GM23338 (cell line): ENCODE data around the gene MAP3K5.

Experiments
- CTCF ChIP-seq, 2 experiments: fragments of 200-600 bp in 1 of 2; sonication (generic) in 1 of 2; conservative IDR thresholded peaks; 2 replicates each; pipeline versions ENCODE4 v1.5.1 to v1.6.1; 2016 to 2017; ENCODE audit warnings: antibody characterized with exemption in 2 of 2, low read depth in 2 of 2, mild to moderate bottlenecking in 2 of 2, moderate library complexity in 1 of 2
- TF ChIP-seq, protein P1 (sequence below): IDR thresholded peaks from 2 replicates; pipeline ENCODE4 v1.6.1; 2016; ENCODE audit warnings: antibody characterized with exemption

GRCh38 chr6:136525586-136526195 is 266.6 kb downstream of the MAP3K5 start:
- peak in 1 of 2 experiments; percentile 42; a peak in 2 of 4 replicates for TF ChIP-seq CTCF (conservative IDR thresholded peaks at IDR 0.05; ENCODE audit: low read depth in 2 of 2)
- TF ChIP-seq, protein P1, sequence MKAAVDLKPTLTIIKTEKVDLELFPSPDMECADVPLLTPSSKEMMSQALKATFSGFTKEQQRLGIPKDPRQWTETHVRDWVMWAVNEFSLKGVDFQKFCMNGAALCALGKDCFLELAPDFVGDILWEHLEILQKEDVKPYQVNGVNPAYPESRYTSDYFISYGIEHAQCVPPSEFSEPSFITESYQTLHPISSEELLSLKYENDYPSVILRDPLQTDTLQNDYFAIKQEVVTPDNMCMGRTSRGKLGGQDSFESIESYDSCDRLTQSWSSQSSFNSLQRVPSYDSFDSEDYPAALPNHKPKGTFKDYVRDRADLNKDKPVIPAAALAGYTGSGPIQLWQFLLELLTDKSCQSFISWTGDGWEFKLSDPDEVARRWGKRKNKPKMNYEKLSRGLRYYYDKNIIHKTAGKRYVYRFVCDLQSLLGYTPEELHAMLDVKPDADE: no peak
